HG02870 (cell line): Measurements from ENCODE around the gene EFCAB5.

Experiments
- ATAC-seq: cut with Tn5 transposase; IDR thresholded peaks from one replicate; pipeline ENCODE4 v1.9.1; 2021; ENCODE audit warnings: mild to moderate bottlenecking, moderate library complexity; ENCODE audit not compliant: unreplicated experiment

EFCAB5 gene

DNA sequence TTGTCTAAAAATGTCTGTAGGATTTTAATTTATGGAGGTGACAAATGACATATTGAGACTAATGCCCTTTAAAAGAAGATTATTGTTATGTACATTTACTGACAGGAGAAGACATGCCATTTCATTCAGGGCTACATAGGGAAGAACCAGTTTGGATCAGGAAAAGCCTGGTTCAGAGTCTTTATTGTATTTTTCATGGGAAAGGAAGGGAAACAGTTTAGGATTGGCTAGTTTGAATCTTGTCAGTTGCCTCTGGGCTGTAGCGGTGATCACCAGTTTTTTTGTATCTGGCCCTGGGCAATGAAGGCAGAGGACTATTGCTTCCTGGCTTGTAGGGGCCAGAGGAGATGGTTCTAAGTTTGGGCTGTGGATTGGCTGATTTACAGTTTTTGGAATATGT lies 206.9 kb downstream of the EFCAB5 start:
- ATAC-seq = no peak

DNA sequence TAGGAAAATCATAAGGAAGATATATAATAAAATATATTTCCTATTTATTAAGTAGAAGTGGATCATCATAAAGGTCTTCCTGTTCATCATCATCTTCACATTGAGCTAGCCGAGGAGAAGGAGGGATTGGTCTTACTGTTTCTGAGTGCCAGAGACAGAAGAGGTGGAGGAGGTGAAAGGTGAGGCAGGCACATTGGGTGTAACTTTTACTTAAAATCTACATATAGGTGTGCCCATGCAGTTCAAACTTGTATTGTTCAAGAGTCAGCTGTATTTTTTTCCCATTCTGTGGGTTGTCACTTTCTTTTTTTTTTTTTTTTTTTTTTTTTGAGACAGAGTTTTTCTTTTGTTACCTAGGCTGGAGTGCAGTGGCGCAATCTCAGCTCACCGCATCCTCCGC lies 210.0 kb downstream of the EFCAB5 start:
- no peak for ATAC-seq

DNA sequence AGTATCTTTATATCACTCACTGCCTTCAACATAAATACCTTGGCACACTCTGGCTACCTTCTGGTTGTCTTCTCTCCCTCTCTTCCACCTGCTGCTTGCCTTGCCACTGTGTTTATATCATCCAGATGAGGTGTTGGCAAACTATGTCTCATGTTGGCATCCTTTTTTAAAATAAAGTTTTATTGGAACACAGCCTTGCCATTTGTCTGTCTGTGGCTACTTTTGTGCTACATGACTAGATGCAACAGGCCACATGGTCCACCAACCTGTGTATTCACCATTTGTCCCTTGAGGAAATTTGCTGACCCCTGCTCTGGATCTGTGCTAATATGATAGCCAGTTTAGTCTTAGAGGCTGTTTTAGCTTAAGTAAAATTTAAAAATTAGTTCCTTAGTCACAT lies 212.0 kb downstream of the EFCAB5 start:
- ATAC-seq = no peak

- ATAC-seq = no peak
These were observed 214.0 kb downstream of the EFCAB5 start for GRCh38 chr17:30155389-30155788.
